Liver (tissue), 9 donors: ENCODE measurements around the gene ULBP3. TPM values are rescaled to one million over a fixed set of nuclear protein-coding genes. Genes with fewer than 3 reads are reported as not detected.

Experiments used
- DNase-seq: peaks from one replicate; pipeline ENCODE4 v3.0.0-alpha.2; 2017; ENCODE audit warnings: low spot score
- H3K27ac ChIP-seq, 2 donors: one replicate each; pipeline ENCODE4 v1.7.0; 2013; ENCODE audit warnings: inconsistent platforms in 2 of 2, low read length in 2 of 2, control low read depth in 1 of 2, low read depth in 1 of 2, mild to moderate bottlenecking in 1 of 2
- H3K27me3 ChIP-seq, 4 donors: one replicate each; pipeline versions ENCODE4 v1.6.1 to v1.7.0; 2013; ENCODE audit warnings: low read length in 3 of 4, inconsistent platforms in 1 of 4, mild to moderate bottlenecking in 1 of 4, moderate library complexity in 1 of 4; ENCODE audit not compliant: control insufficient read depth in 4 of 4, insufficient read depth in 4 of 4
- H3K36me3 ChIP-seq, 4 donors: one replicate each; pipeline versions ENCODE4 v1.6.1 to v1.7.0; 2013; ENCODE audit warnings: low read length in 3 of 4, mild to moderate bottlenecking in 3 of 4, low read depth in 1 of 4, moderate library complexity in 1 of 4; ENCODE audit not compliant: control insufficient read depth in 4 of 4, insufficient read depth in 3 of 4
- H3K4me1 ChIP-seq, 4 donors: one replicate each; pipeline versions ENCODE4 v1.6.1 to v1.7.0; 2013; ENCODE audit warnings: low read length in 3 of 4, mild to moderate bottlenecking in 3 of 4, moderate library complexity in 1 of 4; ENCODE audit not compliant: control insufficient read depth in 4 of 4, insufficient read depth in 4 of 4
- H3K4me3 ChIP-seq, 3 donors: one replicate each; pipeline versions ENCODE4 v1.6.1 to v1.7.0; 2013; ENCODE audit warnings: low read length in 3 of 3, control low read depth in 1 of 3, low read depth in 1 of 3, mild to moderate bottlenecking in 1 of 3
- H3K9ac ChIP-seq, 2 donors: one replicate each; pipeline ENCODE4 v1.7.0; 2013; ENCODE audit warnings: low read length in 2 of 2, mild to moderate bottlenecking in 2 of 2, moderate library complexity in 2 of 2, control low read depth in 1 of 2, low read depth in 1 of 2
- H3K9me3 ChIP-seq, 4 donors: one replicate each; pipeline versions ENCODE4 v1.6.1 to v1.7.0; 2013; ENCODE audit warnings: low read length in 3 of 4; ENCODE audit not compliant: control insufficient read depth in 4 of 4
- CTCF ChIP-seq: fragments of 150-350 bp; IDR thresholded peaks from 2 replicates; pipeline ENCODE4 v1.5.1; 2017; ENCODE audit warnings: improper control_type of control experiment, low read depth, low read length; ENCODE audit not compliant: missing input control
- EGR1 ChIP-seq, 2 donors: IDR thresholded peaks; 2 replicates each; pipeline ENCODE4 v1.6.1; 2016 to 2018; ENCODE audit warnings: antibody characterized with exemption in 2 of 2, low read depth in 2 of 2
- FOXA1 ChIP-seq: IDR thresholded peaks from 2 replicates; pipeline ENCODE4 v1.6.1; 2016; ENCODE audit warnings: antibody characterized with exemption
- FOXA2 ChIP-seq: IDR thresholded peaks from 2 replicates; pipeline ENCODE4 v1.6.1; 2016; ENCODE audit warnings: antibody characterized with exemption
- GABPA ChIP-seq, 2 donors: IDR thresholded peaks in 1 of 2; conservative IDR thresholded peaks in 1 of 2; 2 replicates each; pipeline ENCODE4 v1.6.1; 2016; ENCODE audit warnings: antibody characterized with exemption in 2 of 2, mild to moderate bottlenecking in 1 of 2, moderate library complexity in 1 of 2
- HNF4A ChIP-seq, 2 donors: conservative IDR thresholded peaks; 2 replicates each; pipeline ENCODE4 v1.6.1; 2016; ENCODE audit warnings: antibody characterized with exemption in 2 of 2, mild to moderate bottlenecking in 2 of 2
- HNF4G ChIP-seq: IDR thresholded peaks from 2 replicates; pipeline ENCODE4 v1.6.1; 2016; ENCODE audit warnings: antibody characterized with exemption
- JUND ChIP-seq, 2 donors: IDR thresholded peaks; 2 replicates each; pipeline ENCODE4 v1.6.1; 2016; ENCODE audit warnings: antibody characterized with exemption in 2 of 2
- NR2F2 ChIP-seq: IDR thresholded peaks from 2 replicates; pipeline ENCODE4 v1.6.1; 2016; ENCODE audit warnings: antibody characterized with exemption
- RAD21 ChIP-seq, 2 donors: IDR thresholded peaks; 2 replicates each; pipeline ENCODE4 v1.6.1; 2016; ENCODE audit warnings: antibody characterized with exemption in 2 of 2, mild to moderate bottlenecking in 2 of 2
- REST ChIP-seq: IDR thresholded peaks from 2 replicates; pipeline ENCODE4 v1.6.1; 2016; ENCODE audit warnings: antibody characterized with exemption, mild to moderate bottlenecking
- RXRA ChIP-seq, 2 donors: IDR thresholded peaks; 2 replicates each; pipeline ENCODE4 v1.6.1; 2017 to 2018; ENCODE audit warnings: antibody characterized with exemption in 2 of 2, mild to moderate bottlenecking in 1 of 2
- SP1 ChIP-seq: IDR thresholded peaks from 2 replicates; pipeline ENCODE4 v1.6.1; 2018; ENCODE audit warnings: antibody characterized with exemption, mild to moderate bottlenecking
- TAF1 ChIP-seq: conservative IDR thresholded peaks from 2 replicates; pipeline ENCODE4 v1.6.1; 2016; ENCODE audit warnings: antibody characterized with exemption, mild to moderate bottlenecking
- YY1 ChIP-seq: IDR thresholded peaks from 2 replicates; pipeline ENCODE4 v1.6.1; 2016; ENCODE audit warnings: antibody characterized with exemption, mild to moderate bottlenecking
- WGBS: extraction: QIAGEN DNeasy Blood & Tissue Kit; methylation state at CpG from one replicate; pipeline ENCODE4 v1.1.7; 2013; 5-methylcytosine and 5-hydroxymethylcytosine counted together
- polyA plus RNA-seq, 2 donors: library from polyadenylated mRNA; stranded (reverse) in 1 of 2; unstranded in 1 of 2; fragments of 200-250 nt in 1 of 2; fragments of >200 nt in 1 of 2; fragmentation: Nextera tagmentation in 1 of 2; extraction: Ambion mirVana in 1 of 2; gene quantifications; one replicate each; pipeline versions ENCODE4 v1.2.1 to v1.2.3, GENCODE V29; 2013 to 2015
- total RNA-seq, 2 donors: library from RNA; depleted of rRNA; stranded (reverse); fragments of >200 nt; gene quantifications; one replicate each; pipeline ENCODE4 v1.2.3, GENCODE V29; 2014
- TF ChIP-seq, protein P1 (sequence below): IDR thresholded peaks from 2 replicates; pipeline ENCODE4 v1.6.1; 2016; ENCODE audit warnings: antibody characterized with exemption
- TF ChIP-seq, protein P2 (sequence below): IDR thresholded peaks from 2 replicates; pipeline ENCODE4 v1.6.1; 2016; ENCODE audit warnings: antibody characterized with exemption
- TF ChIP-seq, protein P3 (sequence below): IDR thresholded peaks from 2 replicates; pipeline ENCODE4 v1.6.1; 2016; ENCODE audit warnings: antibody characterized with exemption
- donor health status: healthy.
- donor health status: healthy.
- donor health status: healthy.
- donor health status: healthy.
- donor health status: healthy.

ULBP3 gene
- total and polyA plus RNA-seq, 4 donors, result 0.88 to 2.3 (median 0.92) TPM; not detected in 1

DNA sequence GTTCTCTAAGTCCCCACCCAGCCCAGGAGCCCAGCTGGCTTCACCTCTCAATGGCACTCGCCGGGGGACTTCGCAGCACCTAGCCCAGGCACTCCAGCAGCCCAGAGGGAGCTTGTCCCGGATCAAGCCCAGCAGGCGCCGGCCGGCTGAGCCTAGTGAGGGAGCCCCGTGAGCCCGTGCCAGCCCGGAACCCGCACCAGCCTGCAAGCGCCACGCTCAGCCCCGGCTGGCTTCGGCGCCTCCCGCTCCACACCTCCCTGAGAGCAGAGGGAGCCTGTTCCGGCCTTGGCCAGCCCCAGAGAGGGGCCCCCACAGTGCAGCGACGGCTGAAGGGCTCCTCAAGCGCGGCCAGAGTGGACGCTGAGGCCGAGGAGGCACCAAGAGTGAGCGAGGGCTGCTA, 46.8 kb upstream of the ULBP3 start:
- no peak overlapping the region for H3K4me3 ChIP-seq
- H3K9me3 ChIP-seq, result no peaks in the 10 kb centered on the region
- no peaks in the 10 kb centered on the region for H3K36me3 ChIP-seq
- H3K4me1 ChIP-seq, result no peaks in the 10 kb centered on the region
- H3K27me3 ChIP-seq, result no peaks in the 10 kb centered on the region
- H3K27ac ChIP-seq, result no peak overlapping the region
- WGBS, result 95% methylated on average over 25 of the region's 25 CpGs
- no peak overlapping the region for H3K9ac ChIP-seq
- TF ChIP-seq YY1 (no peak), HNF4A (conservative IDR thresholded peaks at IDR 0.05) (no peak), CTCF (no peak), GABPA (IDR thresholded peaks at IDR 0.05 in 1 of 2, conservative IDR thresholded peaks at IDR 0.05 in 1 of 2) (no peak), HNF4G (no peak), TAF1 (no peak), NR2F2 (no peak), RXRA (IDR thresholded peaks at IDR 0.05) (no peak)
- DNase-seq, result no peak

- Histone ChIP-seq H3K9me3 (no peaks in the 10 kb centered on the region), H3K27me3 (no peaks in the 10 kb centered on the region), H3K4me3 (no peak overlapping the region), H3K27ac (no peak overlapping the region), H3K36me3 (no peaks in the 10 kb centered on the region), H3K9ac (no peak overlapping the region), H3K4me1 (no peaks in the 10 kb centered on the region)
- DNase-seq, result no peak
- WGBS, result 85% methylated on average over 6 of the region's 6 CpGs
- TF ChIP-seq RAD21 (IDR thresholded peaks at IDR 0.05), result no peak
- no peak for TF ChIP-seq TAF1
- TF ChIP-seq YY1, result no peak
- no peak for TF ChIP-seq SP1
- TF ChIP-seq FOXA2, result no peak
- TF ChIP-seq, protein P1, sequence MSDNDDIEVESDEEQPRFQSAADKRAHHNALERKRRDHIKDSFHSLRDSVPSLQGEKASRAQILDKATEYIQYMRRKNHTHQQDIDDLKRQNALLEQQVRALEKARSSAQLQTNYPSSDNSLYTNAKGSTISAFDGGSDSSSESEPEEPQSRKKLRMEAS, result no peak
- no peak for TF ChIP-seq CTCF
- TF ChIP-seq, protein P2, sequence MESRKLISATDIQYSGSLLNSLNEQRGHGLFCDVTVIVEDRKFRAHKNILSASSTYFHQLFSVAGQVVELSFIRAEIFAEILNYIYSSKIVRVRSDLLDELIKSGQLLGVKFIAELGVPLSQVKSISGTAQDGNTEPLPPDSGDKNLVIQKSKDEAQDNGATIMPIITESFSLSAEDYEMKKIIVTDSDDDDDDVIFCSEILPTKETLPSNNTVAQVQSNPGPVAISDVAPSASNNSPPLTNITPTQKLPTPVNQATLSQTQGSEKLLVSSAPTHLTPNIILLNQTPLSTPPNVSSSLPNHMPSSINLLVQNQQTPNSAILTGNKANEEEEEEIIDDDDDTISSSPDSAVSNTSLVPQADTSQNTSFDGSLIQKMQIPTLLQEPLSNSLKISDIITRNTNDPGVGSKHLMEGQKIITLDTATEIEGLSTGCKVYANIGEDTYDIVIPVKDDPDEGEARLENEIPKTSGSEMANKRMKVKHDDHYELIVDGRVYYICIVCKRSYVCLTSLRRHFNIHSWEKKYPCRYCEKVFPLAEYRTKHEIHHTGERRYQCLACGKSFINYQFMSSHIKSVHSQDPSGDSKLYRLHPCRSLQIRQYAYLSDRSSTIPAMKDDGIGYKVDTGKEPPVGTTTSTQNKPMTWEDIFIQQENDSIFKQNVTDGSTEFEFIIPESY, result no peak
- no peak for TF ChIP-seq NR2F2
- TF ChIP-seq HNF4G, result no peak
- no peak for TF ChIP-seq GABPA (IDR thresholded peaks at IDR 0.05 in 1 of 2, conservative IDR thresholded peaks at IDR 0.05 in 1 of 2)
- TF ChIP-seq EGR1 (IDR thresholded peaks at IDR 0.05; ENCODE audit: low read depth in 2 of 2), result no peak
- no peak for TF ChIP-seq REST
- TF ChIP-seq JUND (IDR thresholded peaks at IDR 0.05), result no peak
- no peak for TF ChIP-seq RXRA (IDR thresholded peaks at IDR 0.05)
- TF ChIP-seq, protein P3, sequence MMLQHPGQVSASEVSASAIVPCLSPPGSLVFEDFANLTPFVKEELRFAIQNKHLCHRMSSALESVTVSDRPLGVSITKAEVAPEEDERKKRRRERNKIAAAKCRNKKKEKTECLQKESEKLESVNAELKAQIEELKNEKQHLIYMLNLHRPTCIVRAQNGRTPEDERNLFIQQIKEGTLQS, result no peak
- no peak for TF ChIP-seq FOXA1
- no peak for TF ChIP-seq HNF4A (conservative IDR thresholded peaks at IDR 0.05)
Measured at GRCh38 chr6:150112233-150112632, 43.3 kb upstream of the ULBP3 start.
